ENCODE data around the gene KCNMB3. TPM values are rescaled to one million over a fixed set of nuclear protein-coding genes. Genes with fewer than 3 reads are reported as not detected.

KCNMB3 gene
- total and polyA plus RNA-seq, 2 of the 8 experiments (the other 6 are each of a cell fraction or from before 2014, with no cell fraction given) = 1.7 to 2.0 TPM

GRCh38 chr3:179233043-179233442, 17.9 kb downstream of the KCNMB3 start:
- POLR2A ChIA-PET (ENCODE audit: partially characterized antibody) = interaction anchor here (1.2 kb wide), 1 partner anchor 90 kb away, joined by 5 read pairs; the partner anchor contains the start of gene ZNF639
- Histone ChIP-seq H3K18ac (ENCODE audit: extremely low read depth, low read length) (no peak overlapping the region), H4K5ac (ENCODE audit: insufficient read length, low read depth, low read length) (no peak overlapping the region), H2BK15ac (ENCODE audit: low read length) (no peak overlapping the region), H2BK120ac (replicated peaks; ENCODE audit: low read depth, low read length) (no peak overlapping the region), H3K36me3 (ENCODE audit: control insufficient read depth in 2 of 4, insufficient read depth in 4 of 4, low read length in 3 of 4) (peaks cover 0 to 12% (median 5%) of the 10 kb centered on the region in 4 experiments; a peak in 2 of 8 replicates), H3K23me2 (ENCODE audit: low read depth, low read length) (no peaks in the 10 kb centered on the region), H3K27ac (ENCODE audit: low read depth, low read length) (no peak overlapping the region), H4K91ac (replicated peaks; ENCODE audit: insufficient read length, low read length) (no peak overlapping the region), H4K8ac (ENCODE audit: extremely low read depth, insufficient read depth, low read length) (no peak overlapping the region), H3K4me3 (ENCODE audit: extremely low read depth in 1 of 4, insufficient read depth in 2 of 4, low read depth in 3 of 4, low read length in 4 of 4) (no peak overlapping the region), H3K4ac (replicated peaks; ENCODE audit: insufficient read length, low read depth, low read length) (no peak overlapping the region), H3K9ac (replicated peaks in 1 of 4; ENCODE audit: extremely low read depth in 1 of 4, low read depth in 3 of 4, low read length in 3 of 4) (no peak overlapping the region), H2BK12ac (ENCODE audit: low read depth, low read length) (no peak overlapping the region), H2BK20ac (ENCODE audit: low read length) (no peak overlapping the region), H2BK5ac (ENCODE audit: low read depth, low read length) (no peak overlapping the region), H3K4me1 (replicated peaks in 1 of 4; ENCODE audit: control insufficient read depth in 3 of 4, insufficient read depth in 4 of 4, low read length in 3 of 4) (no peaks in the 10 kb centered on the region), H3K56ac (replicated peaks; ENCODE audit: insufficient read length, low read depth, low read length) (no peak overlapping the region), H3K79me1 (ENCODE audit: low read depth, low read length) (no peaks in the 10 kb centered on the region), H3K9me3 (ENCODE audit: insufficient read depth in 2 of 2, low read depth in 1 of 2, low read length in 1 of 2) (no peaks in the 10 kb centered on the region), H2AK5ac (ENCODE audit: low read depth, low read length) (no peak overlapping the region), H3K79me2 (ENCODE audit: control insufficient read depth in 1 of 2, insufficient read depth in 2 of 2, low read length in 2 of 2) (no peaks in the 10 kb centered on the region), H3K27me3 (replicated peaks in 1 of 4; ENCODE audit: control insufficient read depth in 3 of 4, extremely low read depth in 1 of 4, insufficient read depth in 3 of 4, low read length in 3 of 4) (no peaks in the 10 kb centered on the region), H3K14ac (ENCODE audit: insufficient read length) (no peak overlapping the region), H3K23ac (ENCODE audit: insufficient read length) (no peak overlapping the region), H3K4me2 (ENCODE audit: insufficient read depth in 1 of 2, low read depth in 2 of 2, low read length in 2 of 2) (no peak overlapping the region), H2AFZ (ENCODE audit: low read length) (no peak overlapping the region), H4K20me1 (replicated peaks in 1 of 2; ENCODE audit: control insufficient read depth in 1 of 2, insufficient read depth in 2 of 2, low read length in 2 of 2) (no peaks in the 10 kb centered on the region)
- DNase-seq (ENCODE audit: low read depth in 1 of 2, low spot score in 2 of 2) (no peak), FAIRE-seq (no peak)
- CTCF ChIA-PET (ENCODE audit: partially characterized antibody) = interaction anchor here (1.2 kb wide), 2 partner anchors 85 to 164 kb away, joined by 3 read pairs; partner anchors contain the start of gene PIK3CA
- 84% methylated on average over 3 of the region's 3 CpGs; no CpG with 5 or more reads in 1 of the 2 experiments for WGBS, 2 experiments (ENCODE audit: extremely low coverage in 1 of 2, insufficient coverage in 1 of 2, insufficient read length in 1 of 2, insufficient replicate concordance in 2 of 2, low coverage in 1 of 2, low lambda C conversion rate in 2 of 2, missing lambda C conversion rate in 1 of 2)
- TF ChIP-seq GABPA (IDR thresholded peaks at IDR 0.05; ENCODE audit: borderline replicate concordance, insufficient read depth, low read length) (no peak), GTF2F1 (IDR thresholded peaks at IDR 0.05; ENCODE audit: borderline replicate concordance, low read depth, low read length) (no peak), YY1 (IDR thresholded peaks at IDR 0.05; ENCODE audit: low read depth, low read length) (no peak), ATF2 (IDR thresholded peaks at IDR 0.05; ENCODE audit: low read length) (no peak), CHD1 (IDR thresholded peaks at IDR 0.05; ENCODE audit: low read depth, low read length) (no peak), MAX (IDR thresholded peaks at IDR 0.05) (no peak), SUZ12 (IDR thresholded peaks at IDR 0.05; ENCODE audit: low read length) (no peak), CEBPB (IDR thresholded peaks at IDR 0.05; ENCODE audit: low read depth, low read length) (no peak), TAF7 (optimal IDR thresholded peaks at IDR 0.05; ENCODE audit: borderline replicate concordance, low read depth, low read length) (no peak), POU5F1 (IDR thresholded peaks at IDR 0.05; ENCODE audit: low read depth, low read length) (no peak), RBBP5 (IDR thresholded peaks at IDR 0.05; ENCODE audit: borderline replicate concordance, low read depth, low read length) (no peak)
